GM12878 (cell line): ENCODE data around the gene TPK1. TPM values are rescaled to one million over a fixed set of nuclear protein-coding genes. Genes with fewer than 3 reads are reported as not detected.

ENCODE experiments used
- ATAC-seq: fragments of 200-7000 bp; cut with Tn5 transposase; 3 replicates; pipeline ENCODE4 v1.9.1; 2020; ENCODE audit warnings: mild to moderate bottlenecking, moderate library complexity
- BruUV-seq: library from RNA; stranded (reverse); fragments of 400-500 nt; replicated peaks from 2 replicates; lab custom pipeline; 2021; lab: Mats Ljungman, UMichigan
- CTCF ChIA-PET: fragments of 300-600 bp; sonication (Branson Sonifier 250); formaldehyde crosslinking; extraction: SDS; loops from one replicate; lab custom pipeline; 2021; ENCODE audit warnings: inconsistent platforms; lab: Yijun Ruan, JAX
- POLR2A ChIA-PET: fragments of 350-600 bp; formaldehyde crosslinking; extraction: SDS; loops from one replicate; lab custom pipeline; 2021; ENCODE audit warnings: inconsistent platforms; lab: Charles Lee
- RAD21 ChIA-PET: fragments of 300-600 bp; sonication (Branson Sonifier 250); formaldehyde crosslinking; loops from one replicate; lab custom pipeline; 2023; ENCODE audit warnings: antibody characterized with exemption; ENCODE audit not compliant: unreplicated experiment; lab: Charles Lee
- SMC1A ChIA-PET: fragments of 300-600 bp; sonication (Branson Sonifier 250); formaldehyde crosslinking; loops from one replicate; lab custom pipeline; 2023; ENCODE audit not compliant: unreplicated experiment, uncharacterized antibody; lab: Charles Lee
- DNase-seq: peaks from one replicate; pipeline ENCODE4 v3.0.0-alpha.2; 2011; ENCODE audit warnings: low read depth, low spot score
- FAIRE-seq: peaks from 3 replicates; lab custom pipeline; 2011; peaks lifted over from hg19 to GRCh38; lab: Jason Lieb, UNC
- H2AFZ ChIP-seq: 2 replicates; pipeline ENCODE4 v1.6.0; 2011; ENCODE audit warnings: low read depth, low read length, control low read depth; ENCODE audit not compliant: control insufficient read depth
- H3K27ac ChIP-seq: 2 replicates; pipeline ENCODE4 v1.5.1; 2011; ENCODE audit warnings: control low read depth; ENCODE audit not compliant: control insufficient read depth, insufficient read depth
- H3K27me3 ChIP-seq, 2 experiments: replicated peaks in 1 of 2; 2 replicates each; pipeline versions ENCODE4 v1.6.0 to v1.6.1; 2011; ENCODE audit warnings: low read length in 1 of 2; ENCODE audit not compliant: control insufficient read depth in 2 of 2, insufficient read depth in 2 of 2
- H3K36me3 ChIP-seq, 2 experiments: 2 replicates each; pipeline ENCODE4 v1.5.1; 2011; ENCODE audit warnings: low read length in 1 of 2; ENCODE audit not compliant: control insufficient read depth in 2 of 2, insufficient read depth in 2 of 2
- H3K4me1 ChIP-seq: 2 replicates; pipeline ENCODE4 v1.6.1; 2011; ENCODE audit warnings: mild to moderate bottlenecking, low read length, moderate library complexity, mixed read lengths; ENCODE audit not compliant: control insufficient read depth, insufficient read depth
- H3K4me2 ChIP-seq: 2 replicates; pipeline ENCODE4 v1.6.0; 2011; ENCODE audit warnings: control low read depth; ENCODE audit not compliant: control insufficient read depth, insufficient read depth
- H3K4me3 ChIP-seq: fragments of 200-600 bp; sonication (generic); 2 replicates; pipeline ENCODE4 v1.5.1; 2016
- H3K79me2 ChIP-seq: 2 replicates; pipeline ENCODE4 v1.6.0; 2011; ENCODE audit warnings: low read length; ENCODE audit not compliant: control insufficient read depth, insufficient read depth
- H3K9ac ChIP-seq: 2 replicates; pipeline ENCODE4 v1.8.0; 2011; ENCODE audit warnings: low read length, control low read depth, mixed read lengths; ENCODE audit not compliant: control insufficient read depth, insufficient read depth
- H3K9me3 ChIP-seq: replicated peaks from 3 replicates; pipeline ENCODE4 v1.5.1; 2011; ENCODE audit warnings: mild to moderate bottlenecking, low read length; ENCODE audit not compliant: control insufficient read depth, insufficient read depth
- H4K20me1 ChIP-seq: 2 replicates; pipeline ENCODE4 v1.6.0; 2011; ENCODE audit not compliant: control insufficient read depth, insufficient read depth
- BMI1 ChIP-seq: fragments of 450-650 bp; IDR thresholded peaks from 2 replicates; pipeline ENCODE4 v1.6.1; 2016; ENCODE audit warnings: mild to moderate bottlenecking, moderate library complexity, borderline replicate concordance
- FOS ChIP-seq: IDR thresholded peaks from 3 replicates; pipeline ENCODE4 v1.6.1; 2011; ENCODE audit warnings: borderline replicate concordance; ENCODE audit not compliant: insufficient read length; ENCODE audit errors: extremely low read depth
- HSF1 ChIP-seq: fragments of 150-350 bp; IDR thresholded peaks from 2 replicates; pipeline ENCODE4 v1.6.1; 2014; ENCODE audit warnings: mild to moderate bottlenecking, low read depth, low read length
- IRF5 ChIP-seq: fragments of 450-650 bp; IDR thresholded peaks from 2 replicates; pipeline ENCODE4 v1.6.1; 2017; ENCODE audit warnings: borderline replicate concordance
- KAT2A ChIP-seq: conservative IDR thresholded peaks from 2 replicates; pipeline ENCODE4 v1.6.1; 2011; ENCODE audit warnings: low read depth, low read length; ENCODE audit not compliant: control insufficient read depth
- MYB ChIP-seq: fragments of 150-350 bp; IDR thresholded peaks from 2 replicates; pipeline ENCODE4 v1.6.1; 2014; ENCODE audit warnings: mild to moderate bottlenecking, low read depth, low read length, borderline replicate concordance
- NBN ChIP-seq: fragments of 450-650 bp; IDR thresholded peaks from 2 replicates; pipeline ENCODE4 v1.6.1; 2016
- NFYA ChIP-seq: IDR thresholded peaks from 2 replicates; pipeline ENCODE4 v1.6.1; 2011; ENCODE audit warnings: low read depth, mild to moderate bottlenecking, low read length, improper control_type of control experiment, borderline replicate concordance
- NFYB ChIP-seq: IDR thresholded peaks from 2 replicates; pipeline ENCODE4 v1.6.1; 2011; ENCODE audit warnings: low read depth, mild to moderate bottlenecking, low read length, improper control_type of control experiment, moderate library complexity; ENCODE audit not compliant: insufficient read depth
- PML ChIP-seq: IDR thresholded peaks from 2 replicates; pipeline ENCODE4 v1.6.1; 2012; ENCODE audit warnings: low read length, inconsistent platforms
- RB1 ChIP-seq: fragments of 450-650 bp; formaldehyde crosslinking; IDR thresholded peaks from 2 replicates; pipeline ENCODE4 v1.6.1; 2017; ENCODE audit warnings: mild to moderate bottlenecking, borderline replicate concordance
- TCF12 ChIP-seq: IDR thresholded peaks from 2 replicates; pipeline ENCODE4 v1.6.1; 2011; ENCODE audit warnings: low read depth, mild to moderate bottlenecking, low read length
- ZBTB33 ChIP-seq: fragments of 450-650 bp; IDR thresholded peaks from 2 replicates; pipeline ENCODE4 v1.6.1; 2017; ENCODE audit warnings: mild to moderate bottlenecking
- ZBTB4 ChIP-seq: fragments of 450-650 bp; formaldehyde crosslinking; IDR thresholded peaks from 2 replicates; pipeline ENCODE4 v1.4.0; 2022; ENCODE audit warnings: mild to moderate bottlenecking, moderate library complexity
- ZNF274 ChIP-seq: IDR thresholded peaks from one replicate; pipeline ENCODE4 v1.8.0; 2011; ENCODE audit not compliant: insufficient read length, insufficient read depth
- WGBS: methylation state at CpG from one replicate; pipeline ENCODE4 v1.1.6; 2016; ENCODE audit warnings: low lambda C conversion rate; ENCODE audit not compliant: insufficient replicate concordance, insufficient coverage; ENCODE audit errors: missing lambda C conversion rate; 5-methylcytosine and 5-hydroxymethylcytosine counted together
- in situ Hi-C: fragments of 300-500 bp; cut with MboI; formaldehyde crosslinking; loops from 9 replicates; pipeline ENCODE4 v1.14.3; 2018; ENCODE audit warnings: mixed read lengths
- intact Hi-C: fragments of 100-400 bp; cut with micrococcal nuclease; formaldehyde crosslinking; loops from one replicate; pipeline ENCODE4 v1.14.2; 2022; ENCODE audit not compliant: unreplicated experiment
- polyA plus RNA-seq, 11 experiments: library from polyadenylated mRNA; depleted of rRNA in 4 of 11; unstranded in 6 of 11; stranded (reverse) in 5 of 11; fragments of >200 nt; fragmentation: Nextera tagmentation in 4 of 11; fragmentation: Illumina TruSeq in 1 of 11; extraction: Ambion mirVana in 4 of 11; extraction: Trizol in 1 of 11; gene quantifications; 1 replicate in 1 of 11; 2 replicates in 10 of 11; pipeline versions ENCODE4 v1.2.1 to v1.2.3, GENCODE V29; 2011 to 2016; ENCODE audit warnings: inconsistent platforms in 2 of 11, missing spikeins in 2 of 11, low read depth in 1 of 11
- total RNA-seq, 4 experiments: library from RNA; depleted of rRNA in 3 of 4; stranded (reverse); fragments of >200 nt in 3 of 4; fragmentation: Illumina TruSeq in 1 of 4; extraction: Trizol in 1 of 4; gene quantifications; 2 replicates each; pipeline versions ENCODE4 v1.2.1 to v1.2.3, GENCODE V29; 2013 to 2021
- TF ChIP-seq, protein P1 (sequence below): IDR thresholded peaks from 2 replicates; pipeline ENCODE4 v1.6.1; 2011; ENCODE audit warnings: borderline replicate concordance, low read depth, mild to moderate bottlenecking, moderate library complexity, mixed read lengths, low read length; ENCODE audit not compliant: insufficient read depth; ENCODE audit errors: extremely low read length

TPK1 gene
- total and polyA plus RNA-seq, 10 of the 15 experiments (the other 5 are each of a cell fraction or from before 2014, with no cell fraction given), result 7.1 to 19.0 (median 9.3) TPM

GRCh38 chr7:144547888-144548287, 288.0 kb downstream of the TPK1 start:
- CTCF ChIA-PET, result no interaction called here
- RAD21 ChIA-PET, result no interaction called here
- no TSS peak for BruUV-seq
- Histone ChIP-seq H3K27me3 (no peaks in the 10 kb centered on the region), H3K9me3 (no peaks in the 10 kb centered on the region), H3K79me2 (no peaks in the 10 kb centered on the region), H3K4me2 (no peak overlapping the region), H3K9ac (no peak overlapping the region), H3K4me3 (no peak overlapping the region), H3K36me3 (no peaks in the 10 kb centered on the region), H2AFZ (no peak overlapping the region), H3K4me1 (no peaks in the 10 kb centered on the region), H4K20me1 (no peaks in the 10 kb centered on the region), H3K27ac (no peak overlapping the region)
- SMC1A ChIA-PET, result no interaction called here
- in situ Hi-C loops, result no loop called here
- WGBS, result 50% methylated on average over 1 of the region's 1 CpG
- ATAC-seq (no peak), DNase-seq (no peak), FAIRE-seq (no peak)
- intact Hi-C loops, result no loop called here
- POLR2A ChIA-PET, result no interaction called here
- TF ChIP-seq RB1, result no peak
- TF ChIP-seq TCF12, result no peak
- no peak for TF ChIP-seq NFYB
- no peak for TF ChIP-seq BMI1
- no peak for TF ChIP-seq HSF1
- no peak for TF ChIP-seq NBN
- TF ChIP-seq KAT2A, result no peak
- TF ChIP-seq ZBTB33, result no peak
- TF ChIP-seq PML, result no peak
- TF ChIP-seq ZBTB4 (CRISPR knock-in tag), result no peak
- no peak for TF ChIP-seq ZNF274
- no peak for TF ChIP-seq NFYA
- no peak for TF ChIP-seq FOS
- TF ChIP-seq, protein P1, sequence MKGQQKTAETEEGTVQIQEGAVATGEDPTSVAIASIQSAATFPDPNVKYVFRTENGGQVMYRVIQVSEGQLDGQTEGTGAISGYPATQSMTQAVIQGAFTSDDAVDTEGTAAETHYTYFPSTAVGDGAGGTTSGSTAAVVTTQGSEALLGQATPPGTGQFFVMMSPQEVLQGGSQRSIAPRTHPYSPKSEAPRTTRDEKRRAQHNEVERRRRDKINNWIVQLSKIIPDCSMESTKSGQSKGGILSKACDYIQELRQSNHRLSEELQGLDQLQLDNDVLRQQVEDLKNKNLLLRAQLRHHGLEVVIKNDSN, result no peak
- no peak for TF ChIP-seq IRF5
- TF ChIP-seq MYB, result no peak
